Activated CD4-positive, alpha-beta T cell treated with anti-CD3 and anti-CD28 coated beads for 36 hours (primary cell): Measurements from ENCODE around the gene RTL3. TPM values are rescaled to one million over a fixed set of nuclear protein-coding genes. Genes with fewer than 3 reads are reported as not detected.
A peak's percentile ranks its signal among the peaks of the same experiment; 100 is the strongest.
"Not testable (repeated sequence)": the region's sequence is repeated elsewhere in the genome, so short reads cannot be mapped to it uniquely, and the experiment has no call there.

ENCODE experiments used
- ATAC-seq: fragments of 200-7000 bp; cut with Tn5 transposase; one replicate; pipeline ENCODE4 v1.10.0; 2021; ENCODE audit warnings: mild to moderate bottlenecking, moderate library complexity
- CTCF ChIA-PET: fragments of 350-600 bp; sonication (Branson Sonifier 250); formaldehyde crosslinking; loops from one replicate; lab custom pipeline; 2021; ENCODE audit warnings: antibody characterized with exemption; lab: Charles Lee
- POLR2A ChIA-PET: fragments of 350-600 bp; sonication (Branson Sonifier 250); formaldehyde crosslinking; loops from one replicate; lab custom pipeline; 2021; ENCODE audit warnings: antibody characterized with exemption, inconsistent platforms; lab: Charles Lee
- DNase-seq: peaks from one replicate; pipeline ENCODE4 v3.0.0-alpha.2; 2020
- H3K27ac Mint-ChIP-seq: one replicate; pipeline ENCODE4 v1.8.0; 2021; ENCODE audit warnings: mixed read lengths
- H3K27me3 Mint-ChIP-seq: one replicate; pipeline ENCODE4 v1.8.0; 2021; ENCODE audit warnings: mixed read lengths
- H3K36me3 Mint-ChIP-seq: one replicate; pipeline ENCODE4 v1.8.0; 2021; ENCODE audit warnings: low read depth, mixed read lengths
- H3K4me1 Mint-ChIP-seq: one replicate; pipeline ENCODE4 v1.8.0; 2021; ENCODE audit warnings: mixed read lengths
- H3K4me3 Mint-ChIP-seq: one replicate; pipeline ENCODE4 v1.8.0; 2021; ENCODE audit warnings: mild to moderate bottlenecking, moderate library complexity, mixed read lengths
- H3K9me3 Mint-ChIP-seq: one replicate; pipeline ENCODE4 v1.8.0; 2021; ENCODE audit warnings: low read depth, mixed read lengths
- intact Hi-C, 2 experiments: fragments of 100-400 bp; cut with DNase I in 1 of 2; cut with micrococcal nuclease in 1 of 2; formaldehyde crosslinking; loops; one replicate each; pipeline versions ENCODE4 v1.14.2 to v1.15.1; 2022 to 2024; cut with DNase I, micrococcal nuclease
- total RNA-seq, 2 experiments: library from RNA; stranded (reverse); gene quantifications; one replicate each; pipeline ENCODE4 v1.2.3, GENCODE V29; 2021

Gene RTL3
- total RNA-seq, 2 experiments from 2014 or later: not detected

GRCh38 chrX:78658414-78658813 lies 714 bp downstream of the RTL3 start:
- no peaks in the 10 kb centered on the region for H3K9me3 Mint-ChIP-seq
- POLR2A ChIA-PET: no interaction called here
- no peak overlapping the region for H3K27ac Mint-ChIP-seq
- ATAC-seq (no peak), DNase-seq (no peak)
- H3K4me1 Mint-ChIP-seq: peaks cover 5% of the 10 kb centered on the region
- H3K36me3 Mint-ChIP-seq: no peaks in the 10 kb centered on the region
- CTCF ChIA-PET: interaction anchor here (0.8 to 0.9 kb wide), 2 partner anchors 16 to 17 kb away, joined by 3 to 6 read pairs; no protein-coding TSS in a partner anchor
- peaks cover 4% of the 10 kb centered on the region for H3K27me3 Mint-ChIP-seq
- intact Hi-C loops: no loop called here
- H3K4me3 Mint-ChIP-seq: no peak overlapping the region

DNA sequence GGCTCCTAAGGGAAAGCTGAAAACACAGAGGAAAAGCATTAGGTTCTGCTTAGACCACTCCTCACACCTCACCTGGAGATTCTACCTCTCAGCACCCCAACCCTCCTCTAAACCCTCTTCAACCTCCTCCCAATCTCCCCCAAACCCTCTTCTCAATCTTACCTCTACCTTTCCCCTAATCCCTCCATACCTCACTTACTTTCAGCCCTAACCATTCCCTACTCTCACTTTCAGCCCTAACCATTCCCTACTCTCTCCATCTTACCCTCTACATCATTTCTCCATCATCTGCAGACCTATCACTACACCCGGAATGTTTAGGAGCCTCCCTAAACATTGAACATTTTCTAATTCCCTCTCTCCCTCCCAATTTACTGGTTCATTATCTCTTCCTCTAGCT lies 3.5 kb downstream of the RTL3 start:
- intact Hi-C loops: no loop called here
- Mint-ChIP-seq H3K27ac (no peak overlapping the region), H3K4me1 (peaks cover 17% of the 10 kb centered on the region), H3K9me3 (no peaks in the 10 kb centered on the region), H3K36me3 (no peaks in the 10 kb centered on the region), H3K4me3 (no peak overlapping the region), H3K27me3 (peaks cover 4% of the 10 kb centered on the region)
- DNase-seq (no peak), ATAC-seq (no peak)
- ChIA-PET CTCF (no interaction called here), POLR2A (no interaction called here)

DNA sequence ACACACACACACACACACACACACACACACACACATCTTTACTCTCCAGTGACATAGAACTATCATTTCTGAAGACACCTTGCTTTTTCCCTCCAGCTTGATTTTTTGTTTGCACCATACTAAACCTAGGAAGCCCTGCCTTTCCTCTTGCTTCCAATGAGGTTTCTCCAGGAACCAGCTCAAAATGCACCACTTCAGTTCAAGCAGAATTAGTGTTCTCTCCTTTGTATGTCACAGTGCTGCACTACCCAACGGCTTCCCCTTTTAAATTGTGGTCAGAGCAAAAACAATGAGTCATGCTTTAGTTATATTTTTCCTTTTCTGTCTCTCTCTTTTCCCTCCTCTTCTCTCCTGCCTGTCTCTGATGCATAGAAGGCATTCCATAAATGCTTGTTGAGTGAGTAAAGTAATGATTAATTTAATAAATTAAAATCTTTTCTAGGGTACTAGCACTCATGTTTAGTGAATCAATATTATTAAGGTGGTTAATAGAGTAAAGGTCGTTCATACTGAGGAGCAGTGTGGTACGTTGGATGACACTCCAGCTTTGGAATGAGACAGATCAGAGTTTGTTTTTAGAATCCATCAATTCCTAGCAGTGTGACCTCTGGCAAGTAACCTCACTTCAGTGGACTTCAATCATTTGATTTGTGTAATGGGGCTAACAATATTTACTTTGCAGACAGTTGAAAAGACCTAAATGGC lies 5.9 kb downstream of the RTL3 start:
- Mint-ChIP-seq H3K27ac (no peak overlapping the region), H3K4me1 (peaks cover 17% of the 10 kb centered on the region), H3K27me3 (peaks cover 4% of the 10 kb centered on the region), H3K4me3 (no peak overlapping the region), H3K36me3 (no peaks in the 10 kb centered on the region), H3K9me3 (no peaks in the 10 kb centered on the region)
- ATAC-seq: peak; percentile 66
- peak; percentile 9 for DNase-seq
- intact Hi-C loops: no loop called here
- CTCF ChIA-PET: no interaction called here
- POLR2A ChIA-PET: no interaction called here

DNA sequence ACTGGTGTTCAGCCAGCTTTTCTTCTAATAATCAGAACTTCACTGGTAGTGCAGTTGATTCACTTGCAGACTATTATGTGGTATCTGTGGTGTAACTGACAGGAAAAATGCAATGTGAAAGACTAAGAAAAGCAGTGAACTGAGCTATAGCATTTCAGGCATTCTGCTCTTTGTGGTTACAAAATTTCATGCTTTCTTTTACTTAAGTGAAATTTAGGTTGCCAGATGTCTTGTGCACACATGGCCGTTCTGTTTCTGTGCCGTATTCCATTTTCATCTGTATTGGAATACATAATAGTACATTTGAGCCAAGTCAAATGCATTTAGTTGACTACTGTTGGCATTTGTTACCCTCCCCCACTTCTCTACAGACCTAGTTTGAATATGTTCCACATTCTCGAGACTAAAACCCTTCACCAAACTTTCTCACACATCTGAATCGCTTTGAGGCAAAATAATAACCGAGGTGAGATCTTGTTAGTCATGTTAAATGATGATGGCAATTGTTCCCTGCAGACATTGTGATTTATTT lies 8.2 kb downstream of the RTL3 start:
- Mint-ChIP-seq H3K4me3 (peak overlapping the region; percentile 39), H3K27me3 (peaks cover 4% of the 10 kb centered on the region)
- CTCF ChIA-PET: no interaction called here

GRCh38 chrX:78643874-78644273 lies 15.3 kb downstream of the RTL3 start:
- intact Hi-C loops: no loop called here

More for the DNA sequence above, 8.2 kb downstream of the RTL3 start:
- Mint-ChIP-seq H3K36me3 (no peaks in the 10 kb centered on the region), H3K4me1 (peaks cover 16% of the 10 kb centered on the region), H3K9me3 (peaks cover 5% of the 10 kb centered on the region), H3K27ac (peak overlapping the region; percentile 72)
- ATAC-seq (peak; percentile 70), DNase-seq (no peak)
- POLR2A ChIA-PET: no interaction called here
- intact Hi-C loops: no loop called here

DNA sequence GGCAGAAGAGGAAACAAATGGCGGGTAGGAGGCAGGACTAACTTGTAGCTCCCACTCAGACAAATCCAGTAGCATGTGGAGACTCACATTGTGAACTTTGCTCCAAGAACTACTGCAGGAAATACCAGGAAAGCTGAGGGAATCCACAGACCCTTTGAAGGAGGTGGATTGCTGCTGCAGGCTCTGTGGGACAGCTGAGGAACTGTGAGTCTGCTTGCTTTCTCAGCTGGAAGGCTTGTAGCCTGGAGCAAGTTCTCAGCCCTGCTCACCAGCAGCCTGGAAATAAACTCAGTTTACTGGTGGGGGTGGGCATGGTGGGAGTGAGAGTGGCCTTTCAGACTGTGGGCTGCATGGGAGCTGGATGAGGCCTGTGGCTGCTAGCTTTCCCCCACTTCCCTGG lies 16.0 kb downstream of the RTL3 start:
- no peak overlapping the region for H3K27ac Mint-ChIP-seq
- CTCF ChIA-PET: no interaction called here

More at GRCh38 chrX:78643874-78644273, 15.3 kb downstream of the RTL3 start:
- H3K9me3 Mint-ChIP-seq: peaks cover 14% of the 10 kb centered on the region
- ChIA-PET CTCF (no interaction called here), POLR2A (no interaction called here)
- H3K36me3 Mint-ChIP-seq: peaks cover 3% of the 10 kb centered on the region
- H3K27me3 Mint-ChIP-seq: no peaks in the 10 kb centered on the region
- ATAC-seq (peak; percentile 30), DNase-seq (no peak)
- H3K4me3 Mint-ChIP-seq: no peak overlapping the region
- H3K4me1 Mint-ChIP-seq: peaks cover 14% of the 10 kb centered on the region
- H3K27ac Mint-ChIP-seq: no peak overlapping the region

DNA sequence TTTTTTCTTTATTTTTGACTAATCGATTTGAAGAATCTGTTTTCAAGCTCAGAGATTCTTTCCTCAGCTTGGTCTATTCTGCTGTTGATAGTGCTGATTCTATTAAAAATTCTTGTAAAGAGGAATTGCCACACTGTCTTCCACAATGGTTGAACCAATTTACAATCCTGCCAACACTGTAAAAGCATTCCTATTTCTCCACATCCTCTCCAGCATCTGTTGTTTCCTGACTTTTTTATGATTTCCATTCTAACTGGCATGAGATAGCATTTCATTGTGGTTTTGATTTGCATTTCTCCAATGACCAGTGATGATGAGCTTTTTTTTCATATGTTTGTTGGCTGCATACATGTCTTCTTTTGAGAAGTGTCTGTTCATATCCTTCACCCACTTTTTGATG lies 23.0 kb downstream of the RTL3 start:
- DNase-seq, H3K27ac Mint-ChIP-seq, intact Hi-C loops, H3K36me3 Mint-ChIP-seq, ATAC-seq, H3K4me3 Mint-ChIP-seq, CTCF ChIA-PET, H3K4me1 Mint-ChIP-seq, H3K9me3 Mint-ChIP-seq, POLR2A ChIA-PET, H3K27me3 Mint-ChIP-seq: not testable (repeated sequence)

More for the DNA sequence above, 16.0 kb downstream of the RTL3 start:
- Mint-ChIP-seq H3K36me3 (peaks cover 3% of the 10 kb centered on the region), H3K4me3 (no peak overlapping the region), H3K9me3 (peaks cover 13% of the 10 kb centered on the region), H3K4me1 (peaks cover 14% of the 10 kb centered on the region), H3K27me3 (no peaks in the 10 kb centered on the region)
- DNase-seq (no peak), ATAC-seq (no peak)
- POLR2A ChIA-PET: no interaction called here
- intact Hi-C loops: no loop called here

- Mint-ChIP-seq H3K9me3 (no peaks in the 10 kb centered on the region), H3K4me3 (no peak overlapping the region), H3K36me3 (no peaks in the 10 kb centered on the region), H3K4me1 (peaks cover 3% of the 10 kb centered on the region), H3K27me3 (no peaks in the 10 kb centered on the region), H3K27ac (no peak overlapping the region)
- ChIA-PET CTCF (no interaction called here), POLR2A (no interaction called here)
- ATAC-seq: no peak
- intact Hi-C loops: no loop called here
- no peak for DNase-seq
These were observed 33.9 kb downstream of the RTL3 start for GRCh38 chrX:78624962-78625909.

DNA sequence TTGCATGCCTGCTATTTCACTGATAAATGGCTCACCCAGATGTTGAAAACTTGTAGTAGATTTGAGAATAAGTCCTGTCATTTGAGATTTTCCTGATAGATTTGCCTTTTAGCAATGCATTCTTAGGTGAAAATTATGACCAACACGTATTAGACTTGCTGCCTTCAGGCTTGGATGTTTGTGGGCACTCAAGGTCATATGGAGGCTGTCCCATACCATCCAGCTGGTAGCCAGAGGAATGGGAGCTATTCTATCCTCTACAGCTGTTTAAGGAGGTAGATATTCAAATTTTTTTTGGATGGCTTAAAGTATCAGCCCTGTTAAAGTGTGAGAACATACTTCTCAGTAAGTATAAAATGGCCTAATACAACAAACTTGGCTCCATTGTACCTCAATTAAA lies 34.7 kb downstream of the RTL3 start:
- intact Hi-C loops: no loop called here
- peaks cover 3% of the 10 kb centered on the region for H3K4me1 Mint-ChIP-seq
- H3K27ac Mint-ChIP-seq: no peak overlapping the region
- ATAC-seq (no peak), DNase-seq (no peak)
- POLR2A ChIA-PET: no interaction called here
- H3K27me3 Mint-ChIP-seq: no peaks in the 10 kb centered on the region
- no peak overlapping the region for H3K4me3 Mint-ChIP-seq
- H3K9me3 Mint-ChIP-seq: no peaks in the 10 kb centered on the region
- CTCF ChIA-PET: no interaction called here
- H3K36me3 Mint-ChIP-seq: no peaks in the 10 kb centered on the region

GRCh38 chrX:78622831-78623230 lies 36.3 kb downstream of the RTL3 start:
- H3K36me3 Mint-ChIP-seq: no peaks in the 10 kb centered on the region
- intact Hi-C loops: no loop called here
- ChIA-PET POLR2A (no interaction called here), CTCF (no interaction called here)
- no peak overlapping the region for H3K4me3 Mint-ChIP-seq
- H3K27me3 Mint-ChIP-seq: no peaks in the 10 kb centered on the region
- H3K9me3 Mint-ChIP-seq: no peaks in the 10 kb centered on the region
- ATAC-seq: no peak
- peaks cover 3% of the 10 kb centered on the region for H3K4me1 Mint-ChIP-seq
- no peak for DNase-seq
- H3K27ac Mint-ChIP-seq: no peak overlapping the region

DNA sequence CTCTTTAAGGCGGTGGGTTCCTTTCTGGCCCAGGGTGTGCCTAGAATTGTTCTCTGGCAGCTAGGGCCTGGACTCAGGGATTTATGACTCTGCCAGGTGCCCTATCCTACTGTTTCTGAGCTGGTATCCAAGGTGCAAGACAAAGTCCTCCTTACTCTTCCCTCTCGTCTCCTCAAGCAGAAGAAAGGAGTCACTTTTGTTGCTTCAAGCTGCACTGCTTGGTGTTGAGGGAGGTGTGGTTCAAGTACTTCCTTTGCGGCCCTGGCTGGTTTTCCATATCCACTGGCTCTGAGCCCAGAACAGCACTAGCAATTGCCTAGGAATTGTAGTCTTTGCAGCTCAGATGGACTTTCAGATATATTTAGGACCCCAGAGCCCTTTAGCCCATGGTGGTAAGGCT lies 39.3 kb downstream of the RTL3 start:
- H3K4me3 Mint-ChIP-seq: no peak overlapping the region
- no peak overlapping the region for H3K27ac Mint-ChIP-seq
- POLR2A ChIA-PET: no interaction called here
- no peak for ATAC-seq
- no peaks in the 10 kb centered on the region for H3K36me3 Mint-ChIP-seq
- H3K9me3 Mint-ChIP-seq: no peaks in the 10 kb centered on the region
- H3K4me1 Mint-ChIP-seq: no peaks in the 10 kb centered on the region
- intact Hi-C loops: no loop called here
- H3K27me3 Mint-ChIP-seq: no peaks in the 10 kb centered on the region
- CTCF ChIA-PET: interaction anchor here (0.8 kb wide), 1 partner anchor 462 kb away, joined by 3 read pairs; no protein-coding TSS in a partner anchor
- no peak for DNase-seq
